ENCODE measurements around the gene CTDNEP1. TPM values are rescaled to one million over a fixed set of nuclear protein-coding genes. Genes with fewer than 3 reads are reported as not detected.

CTDNEP1 gene
- total RNA-seq, 1 donor from 2014 or later: 141 TPM

DNA sequence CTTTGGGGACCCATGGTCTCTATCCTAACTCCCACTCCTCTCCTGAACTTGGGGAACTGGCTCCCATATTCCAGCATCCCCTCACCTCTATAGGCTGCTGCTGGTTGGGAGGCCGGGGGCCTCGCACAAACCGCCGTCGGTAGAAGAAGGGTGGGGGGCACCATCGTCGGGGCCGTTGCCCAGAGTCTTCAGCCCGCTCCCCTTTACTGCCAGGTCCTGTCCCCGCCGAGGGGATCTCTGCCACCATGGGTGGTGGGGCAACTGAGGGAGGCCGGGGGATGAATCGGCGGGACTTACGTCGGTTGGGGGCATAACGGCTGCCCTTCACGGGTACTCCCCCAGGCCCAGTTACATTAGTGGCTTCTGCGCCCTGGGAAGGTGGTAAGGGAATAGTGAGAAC, 38.6 kb upstream of the CTDNEP1 start:
- Histone ChIP-seq H3K36me3 (no peaks in the 10 kb centered on the region), H3K9me3 (no peaks in the 10 kb centered on the region), H3K4me1 (peaks cover 5% of the 10 kb centered on the region), H3K27me3 (peaks cover 40% of the 10 kb centered on the region), H3K27ac (no peak overlapping the region), H3K4me3 (no peak overlapping the region)
- TF ChIP-seq, protein P1, sequence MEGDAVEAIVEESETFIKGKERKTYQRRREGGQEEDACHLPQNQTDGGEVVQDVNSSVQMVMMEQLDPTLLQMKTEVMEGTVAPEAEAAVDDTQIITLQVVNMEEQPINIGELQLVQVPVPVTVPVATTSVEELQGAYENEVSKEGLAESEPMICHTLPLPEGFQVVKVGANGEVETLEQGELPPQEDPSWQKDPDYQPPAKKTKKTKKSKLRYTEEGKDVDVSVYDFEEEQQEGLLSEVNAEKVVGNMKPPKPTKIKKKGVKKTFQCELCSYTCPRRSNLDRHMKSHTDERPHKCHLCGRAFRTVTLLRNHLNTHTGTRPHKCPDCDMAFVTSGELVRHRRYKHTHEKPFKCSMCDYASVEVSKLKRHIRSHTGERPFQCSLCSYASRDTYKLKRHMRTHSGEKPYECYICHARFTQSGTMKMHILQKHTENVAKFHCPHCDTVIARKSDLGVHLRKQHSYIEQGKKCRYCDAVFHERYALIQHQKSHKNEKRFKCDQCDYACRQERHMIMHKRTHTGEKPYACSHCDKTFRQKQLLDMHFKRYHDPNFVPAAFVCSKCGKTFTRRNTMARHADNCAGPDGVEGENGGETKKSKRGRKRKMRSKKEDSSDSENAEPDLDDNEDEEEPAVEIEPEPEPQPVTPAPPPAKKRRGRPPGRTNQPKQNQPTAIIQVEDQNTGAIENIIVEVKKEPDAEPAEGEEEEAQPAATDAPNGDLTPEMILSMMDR (IDR thresholded peaks at IDR 0.05): no peak
- DNase-seq: no peak
- no peak for ATAC-seq
- intact Hi-C loops (cut with DNase I): no loop called here

DNA sequence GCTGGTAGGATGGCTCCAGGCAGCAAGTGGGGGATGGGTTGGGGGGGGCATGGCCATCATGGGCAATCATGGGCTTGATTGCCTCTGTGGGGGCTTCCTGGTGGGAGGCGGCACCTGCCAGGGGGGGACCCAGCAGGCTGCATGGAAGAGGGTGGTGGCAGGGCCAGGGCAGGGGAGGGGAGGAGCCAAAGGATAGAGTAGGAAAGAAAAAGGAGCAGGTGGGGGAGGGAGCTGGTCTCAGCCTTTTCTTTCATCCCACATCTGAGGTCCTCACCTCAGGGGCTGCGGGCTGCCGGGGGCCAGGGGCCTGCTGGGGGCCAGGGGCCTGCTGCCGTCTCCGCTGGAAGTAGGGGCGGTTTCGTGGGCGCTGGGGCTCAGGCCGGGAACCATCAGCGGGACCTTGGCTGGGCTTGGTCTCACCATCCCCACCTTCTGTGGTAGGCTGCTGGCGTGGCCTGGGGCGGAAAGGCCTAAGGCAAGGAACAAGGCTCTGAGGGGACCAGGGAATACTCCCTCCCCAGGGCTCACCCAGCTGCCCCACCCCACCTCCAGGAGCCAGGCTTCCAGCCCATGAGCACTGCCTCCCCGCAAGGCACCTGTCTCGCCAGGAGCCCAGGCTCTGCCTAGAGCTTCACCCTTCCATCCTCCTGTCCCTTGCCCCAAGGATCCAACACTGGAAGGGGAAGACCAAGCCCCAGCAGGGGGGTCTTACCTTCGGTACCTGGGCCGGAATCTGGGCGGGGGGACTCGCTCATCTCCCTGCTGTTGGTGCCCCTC, 37.9 kb upstream of the CTDNEP1 start:
- Histone ChIP-seq H3K4me3 (no peak overlapping the region), H3K27ac (no peak overlapping the region), H3K4me1 (no peaks in the 10 kb centered on the region), H3K9me3 (no peaks in the 10 kb centered on the region), H3K27me3 (peaks cover 40% of the 10 kb centered on the region), H3K36me3 (no peaks in the 10 kb centered on the region)
- no peak for DNase-seq
- ATAC-seq: no peak
- TF ChIP-seq, protein P1 (IDR thresholded peaks at IDR 0.05): no peak
- intact Hi-C loops (cut with DNase I): no loop called here

DNA sequence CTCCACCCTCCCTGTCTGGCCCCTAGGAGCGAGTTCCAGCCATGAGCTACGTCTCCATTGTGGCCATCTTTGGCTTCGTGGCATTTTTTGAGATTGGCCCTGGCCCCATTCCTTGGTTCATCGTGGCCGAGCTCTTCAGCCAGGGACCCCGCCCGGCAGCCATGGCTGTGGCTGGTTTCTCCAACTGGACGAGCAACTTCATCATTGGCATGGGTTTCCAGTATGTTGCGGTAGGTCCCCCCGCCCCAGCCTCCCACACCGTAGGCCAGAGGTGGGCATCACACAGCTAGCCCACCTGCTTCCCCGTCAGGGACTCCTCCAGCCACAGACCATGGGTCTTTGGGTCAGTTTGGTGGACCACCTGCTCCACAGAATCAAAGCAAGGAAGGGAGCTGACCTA, 34.1 kb upstream of the CTDNEP1 start:
- Histone ChIP-seq H3K27me3 (peaks cover 9% of the 10 kb centered on the region), H3K4me1 (peaks cover 19% of the 10 kb centered on the region), H3K27ac (no peak overlapping the region), H3K9me3 (no peaks in the 10 kb centered on the region), H3K36me3 (no peaks in the 10 kb centered on the region), H3K4me3 (no peak overlapping the region)
- no peak for ATAC-seq
- TF ChIP-seq, protein P1 (IDR thresholded peaks at IDR 0.05): no peak
- intact Hi-C loops (cut with DNase I): no loop called here
- no peak for DNase-seq

DNA sequence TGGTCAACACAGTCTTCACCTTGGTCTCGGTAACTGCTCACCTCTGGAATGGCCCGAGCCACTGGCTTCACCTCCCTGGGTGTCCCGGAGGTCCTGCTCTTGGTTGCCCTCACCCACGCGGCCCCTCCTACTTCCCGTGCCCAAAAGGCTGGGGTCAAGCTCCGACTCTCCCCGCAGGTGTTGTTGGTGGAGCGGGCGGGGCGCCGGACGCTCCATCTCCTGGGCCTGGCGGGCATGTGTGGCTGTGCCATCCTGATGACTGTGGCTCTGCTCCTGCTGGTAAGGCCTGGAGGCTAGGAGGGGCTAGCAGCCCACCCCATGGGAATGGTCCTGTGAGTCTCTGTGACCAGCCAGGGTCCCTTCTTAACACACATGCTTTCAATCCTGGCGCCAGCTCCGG, 33.4 kb upstream of the CTDNEP1 start:
- Histone ChIP-seq H3K36me3 (no peaks in the 10 kb centered on the region), H3K4me1 (peaks cover 20% of the 10 kb centered on the region), H3K27me3 (peaks cover 9% of the 10 kb centered on the region), H3K4me3 (no peak overlapping the region), H3K9me3 (no peaks in the 10 kb centered on the region), H3K27ac (no peak overlapping the region)
- intact Hi-C loops (cut with DNase I): no loop called here
- DNase-seq (no peak), ATAC-seq (no peak)
- TF ChIP-seq, protein P1 (IDR thresholded peaks at IDR 0.05): no peak

DNA sequence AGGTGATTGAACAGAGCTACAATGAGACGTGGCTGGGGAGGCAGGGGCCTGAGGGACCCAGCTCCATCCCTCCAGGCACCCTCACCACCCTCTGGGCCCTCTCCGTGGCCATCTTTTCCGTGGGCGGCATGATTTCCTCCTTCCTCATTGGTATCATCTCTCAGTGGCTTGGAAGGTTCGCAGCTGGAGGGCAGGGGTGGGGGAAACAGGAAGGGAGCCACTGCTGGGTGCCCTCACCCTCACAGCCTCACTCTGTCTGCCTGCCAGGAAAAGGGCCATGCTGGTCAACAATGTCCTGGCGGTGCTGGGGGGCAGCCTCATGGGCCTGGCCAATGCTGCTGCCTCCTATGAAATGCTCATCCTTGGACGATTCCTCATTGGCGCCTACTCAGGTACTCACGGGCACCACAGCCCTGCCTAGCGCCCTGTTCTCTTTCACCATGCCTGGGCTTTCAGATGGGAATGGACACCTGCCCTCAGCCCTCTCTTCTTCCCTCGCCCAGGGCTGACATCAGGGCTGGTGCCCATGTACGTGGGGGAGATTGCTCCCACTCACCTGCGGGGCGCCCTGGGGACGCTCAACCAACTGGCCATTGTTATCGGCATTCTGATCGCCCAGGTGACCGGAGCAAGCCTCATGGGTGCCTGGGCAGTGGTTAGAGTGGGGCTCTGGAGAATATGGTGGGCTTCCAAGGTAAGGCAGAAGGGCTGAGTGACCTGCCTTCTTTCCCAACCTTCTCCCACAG, 32.1 kb upstream of the CTDNEP1 start:
- DNase-seq (no peak), ATAC-seq (no peak)
- Histone ChIP-seq H3K27ac (no peak overlapping the region), H3K27me3 (peaks cover 9% of the 10 kb centered on the region), H3K4me3 (no peak overlapping the region), H3K36me3 (no peaks in the 10 kb centered on the region), H3K9me3 (no peaks in the 10 kb centered on the region), H3K4me1 (peaks cover 20% of the 10 kb centered on the region)
- intact Hi-C loops (cut with DNase I): no loop called here
- TF ChIP-seq, protein P1 (IDR thresholded peaks at IDR 0.05): no peak
